MCF 10A (cell line): ENCODE measurements around the gene AZGP1. TPM values are rescaled to one million over a fixed set of nuclear protein-coding genes. Genes with fewer than 3 reads are reported as not detected.
A peak's percentile ranks its signal among the peaks of the same experiment; 100 is the strongest.
"Not testable (repeated sequence)": the region's sequence is repeated elsewhere in the genome, so short reads cannot be mapped to it uniquely, and the experiment has no call there.

Source experiments
- BruUV-seq: library from RNA; stranded (reverse); fragments of 400-500 nt; replicated peaks from 2 replicates; lab custom pipeline; 2021; lab: Mats Ljungman, UMichigan
- CTCF ChIA-PET: fragments of 300-600 bp; sonication (Branson Sonifier 250); formaldehyde crosslinking; extraction: SDS; loops from one replicate; lab custom pipeline; 2021; ENCODE audit warnings: antibody characterized with exemption, inconsistent platforms; lab: Yijun Ruan, JAX
- POLR2A ChIA-PET: fragments of 300-600, 350-650 bp; sonication (Branson Sonifier 250); formaldehyde crosslinking; extraction: SDS; loops from one replicate; lab custom pipeline; 2020; ENCODE audit warnings: antibody characterized with exemption, inconsistent platforms; lab: Yijun Ruan, JAX
- DNase-seq: peaks from one replicate; pipeline ENCODE4 v3.0.0-alpha.2; 2018; ENCODE audit not compliant: unreplicated experiment
- H3K27ac Mint-ChIP-seq: one replicate; pipeline ENCODE4 v1.8.0; 2022; ENCODE audit warnings: mild to moderate bottlenecking, low read depth, mixed read lengths; ENCODE audit not compliant: unreplicated experiment
- H3K27me3 Mint-ChIP-seq: one replicate; pipeline ENCODE4 v1.8.0; 2022; ENCODE audit warnings: mixed read lengths; ENCODE audit not compliant: insufficient read depth, unreplicated experiment
- H3K36me3 Mint-ChIP-seq: one replicate; pipeline ENCODE4 v1.8.0; 2022; ENCODE audit warnings: mild to moderate bottlenecking, moderate library complexity, mixed read lengths; ENCODE audit not compliant: insufficient read depth, unreplicated experiment
- H3K4me1 Mint-ChIP-seq: one replicate; pipeline ENCODE4 v1.8.0; 2022; ENCODE audit warnings: mixed read lengths; ENCODE audit not compliant: insufficient read depth, unreplicated experiment
- H3K4me3 Mint-ChIP-seq: one replicate; pipeline ENCODE4 v1.8.0; 2022; ENCODE audit warnings: mild to moderate bottlenecking, moderate library complexity, mixed read lengths; ENCODE audit not compliant: unreplicated experiment
- H3K9me3 Mint-ChIP-seq: one replicate; pipeline ENCODE4 v1.8.0; 2022; ENCODE audit warnings: mixed read lengths; ENCODE audit not compliant: unreplicated experiment
- intact Hi-C: fragments of 100-400 bp; cut with micrococcal nuclease; formaldehyde crosslinking; loops from 2 replicates; pipeline ENCODE4 v1.14.1; 2022
- total RNA-seq: library from RNA; stranded (reverse); gene quantifications from 2 replicates; pipeline ENCODE4 v1.2.3, GENCODE V29; 2022
- TF ChIP-seq, protein P1 (sequence below): fragments of 200-600 bp; IDR thresholded peaks from one replicate; pipeline ENCODE4 v1.8.0; 2022; ENCODE audit warnings: antibody characterized with exemption, mild to moderate bottlenecking; ENCODE audit not compliant: unreplicated experiment

AZGP1 gene
- total RNA-seq, 1 experiment from 2014 or later: 0.58 TPM

DNA sequence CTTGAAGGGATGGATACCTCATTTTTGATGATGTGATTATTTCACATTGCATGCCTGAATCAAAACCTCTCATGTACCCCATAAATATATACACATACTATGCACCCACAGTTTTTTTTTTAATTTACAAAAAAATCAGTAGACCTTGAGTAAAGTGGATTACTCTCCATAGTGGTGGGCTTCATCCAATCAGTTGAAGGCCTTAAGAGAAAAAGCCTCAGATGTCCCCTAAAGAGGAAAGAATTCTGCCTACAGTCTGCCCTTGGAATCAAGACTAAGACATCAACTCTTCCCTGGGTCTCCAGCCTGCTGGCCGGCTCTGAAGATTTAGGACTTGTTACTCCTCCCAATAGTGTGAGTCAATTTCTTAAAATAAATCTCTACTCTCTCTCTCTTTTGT lies 1.1 kb downstream of the AZGP1 start:
- BruUV-seq: no TSS peak
- Mint-ChIP-seq H3K27me3 (no peaks in the 10 kb centered on the region), H3K4me1 (peaks cover 13% of the 10 kb centered on the region), H3K4me3 (no peak overlapping the region), H3K9me3 (no peaks in the 10 kb centered on the region), H3K27ac (no peak overlapping the region), H3K36me3 (peaks cover 5% of the 10 kb centered on the region)
- ChIA-PET POLR2A (interaction anchor here (0.9 kb wide), 2 partner anchors 17 to 22 kb away, joined by 3 to 4 read pairs; no protein-coding TSS in a partner anchor), CTCF (no interaction called here)
- TF ChIP-seq, protein P1, sequence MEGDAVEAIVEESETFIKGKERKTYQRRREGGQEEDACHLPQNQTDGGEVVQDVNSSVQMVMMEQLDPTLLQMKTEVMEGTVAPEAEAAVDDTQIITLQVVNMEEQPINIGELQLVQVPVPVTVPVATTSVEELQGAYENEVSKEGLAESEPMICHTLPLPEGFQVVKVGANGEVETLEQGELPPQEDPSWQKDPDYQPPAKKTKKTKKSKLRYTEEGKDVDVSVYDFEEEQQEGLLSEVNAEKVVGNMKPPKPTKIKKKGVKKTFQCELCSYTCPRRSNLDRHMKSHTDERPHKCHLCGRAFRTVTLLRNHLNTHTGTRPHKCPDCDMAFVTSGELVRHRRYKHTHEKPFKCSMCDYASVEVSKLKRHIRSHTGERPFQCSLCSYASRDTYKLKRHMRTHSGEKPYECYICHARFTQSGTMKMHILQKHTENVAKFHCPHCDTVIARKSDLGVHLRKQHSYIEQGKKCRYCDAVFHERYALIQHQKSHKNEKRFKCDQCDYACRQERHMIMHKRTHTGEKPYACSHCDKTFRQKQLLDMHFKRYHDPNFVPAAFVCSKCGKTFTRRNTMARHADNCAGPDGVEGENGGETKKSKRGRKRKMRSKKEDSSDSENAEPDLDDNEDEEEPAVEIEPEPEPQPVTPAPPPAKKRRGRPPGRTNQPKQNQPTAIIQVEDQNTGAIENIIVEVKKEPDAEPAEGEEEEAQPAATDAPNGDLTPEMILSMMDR: no peak
- intact Hi-C loops: no loop called here
- no peak for DNase-seq

DNA sequence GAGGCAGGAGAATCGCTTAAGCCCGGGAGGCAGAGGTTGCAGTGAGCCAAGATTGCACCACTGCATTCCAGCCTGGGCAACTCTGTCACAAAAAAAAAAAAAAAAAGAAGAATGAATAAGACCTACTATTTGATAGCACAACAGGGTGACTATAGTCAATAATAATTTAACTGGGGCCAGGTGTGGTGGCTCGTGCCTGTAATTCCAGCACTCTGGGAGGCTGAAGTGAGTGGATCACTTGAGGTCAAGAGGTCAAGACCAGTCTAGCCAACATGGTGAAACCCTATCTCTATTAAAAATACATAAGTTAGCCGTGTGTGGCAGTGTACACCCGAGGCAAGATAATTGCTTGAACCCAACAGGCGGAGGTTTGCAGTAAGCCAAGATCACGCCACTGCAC lies 2.0 kb downstream of the AZGP1 start:
- DNase-seq: peak; percentile 15
- H3K27me3 Mint-ChIP-seq, H3K9me3 Mint-ChIP-seq, intact Hi-C loops, H3K36me3 Mint-ChIP-seq, BruUV-seq, H3K4me3 Mint-ChIP-seq, CTCF ChIA-PET, H3K27ac Mint-ChIP-seq: not testable (repeated sequence)
- POLR2A ChIA-PET: interaction anchor here (0.9 kb wide), 1 partner anchor 21 kb away, joined by 3 read pairs; no protein-coding TSS in a partner anchor
- H3K4me1 Mint-ChIP-seq: peaks cover 13% of the 10 kb centered on the region

GRCh38 chr7:99971242-99971641 lies 4.6 kb downstream of the AZGP1 start:
- no peak for DNase-seq
- POLR2A ChIA-PET: no interaction called here
- Mint-ChIP-seq H3K27ac (no peak overlapping the region), H3K9me3 (no peaks in the 10 kb centered on the region), H3K36me3 (peaks cover 11% of the 10 kb centered on the region), H3K4me1 (peaks cover 13% of the 10 kb centered on the region), H3K27me3 (peaks cover 15% of the 10 kb centered on the region), H3K4me3 (no peak overlapping the region)
- BruUV-seq: no TSS peak
- TF ChIP-seq, protein P1: no peak
- CTCF ChIA-PET: interaction anchor here (0.6 to 2.1 kb wide), 2 partner anchors 17 to 19 kb away, joined by 3 to 6 read pairs; no protein-coding TSS in a partner anchor
- intact Hi-C loops: no loop called here

- BruUV-seq, H3K36me3 Mint-ChIP-seq, H3K4me1 Mint-ChIP-seq, H3K4me3 Mint-ChIP-seq, H3K27ac Mint-ChIP-seq, POLR2A ChIA-PET, intact Hi-C loops, DNase-seq, H3K9me3 Mint-ChIP-seq: not testable (repeated sequence)
- peaks cover 25% of the 10 kb centered on the region for H3K27me3 Mint-ChIP-seq
- CTCF ChIA-PET: interaction anchor here (0.6 to 1.6 kb wide), 3 partner anchors 10 to 292 kb away, joined by 3 to 6 read pairs (median 4); no protein-coding TSS in a partner anchor
These were observed 6.0 kb downstream of the AZGP1 start for GRCh38 chr7:99969813-99970212.

DNA sequence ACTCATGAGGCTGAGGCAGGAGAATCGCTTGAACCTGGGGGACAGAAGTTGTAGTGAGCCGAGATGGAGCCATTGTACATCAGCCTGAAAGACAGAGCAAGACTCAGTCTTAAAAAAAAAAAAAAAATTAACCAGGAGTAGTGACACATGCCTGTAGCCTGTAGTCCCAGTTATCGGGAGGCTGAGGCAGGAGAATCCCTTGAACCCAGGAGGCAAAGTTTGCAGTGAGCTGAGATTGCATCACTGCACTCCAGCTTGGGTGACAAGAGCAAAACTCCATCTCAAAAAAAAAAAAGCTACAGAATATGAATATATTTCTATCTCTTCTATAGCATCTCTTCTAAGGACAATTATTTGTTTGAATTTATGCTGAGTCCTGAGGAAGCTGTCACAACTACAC lies 6.5 kb downstream of the AZGP1 start:
- Mint-ChIP-seq H3K36me3 (peaks cover 6% of the 10 kb centered on the region), H3K4me3 (no peak overlapping the region), H3K9me3 (no peaks in the 10 kb centered on the region), H3K4me1 (no peaks in the 10 kb centered on the region), H3K27ac (no peak overlapping the region), H3K27me3 (peaks cover 30% of the 10 kb centered on the region)
- POLR2A ChIA-PET: no interaction called here
- CTCF ChIA-PET: interaction anchor here (0.6 to 1.6 kb wide), 2 partner anchors 11 to 292 kb away, joined by 3 to 6 read pairs; no protein-coding TSS in a partner anchor
- no TSS peak for BruUV-seq
- intact Hi-C loops: no loop called here
- DNase-seq: no peak
- TF ChIP-seq, protein P1: no peak
